CD4-positive, alpha-beta T cell (primary cell): ENCODE data around the gene SIX5. TPM values are rescaled to one million over a fixed set of nuclear protein-coding genes. Genes with fewer than 3 reads are reported as not detected.
"Not testable (repeated sequence)": the region's sequence is repeated elsewhere in the genome, so short reads cannot be mapped to it uniquely, and the experiment has no call there.

ENCODE experiments used
- ATAC-seq: fragments of 200-7000 bp; cut with Tn5 transposase; one replicate; pipeline ENCODE4 v1.10.0; 2022; ENCODE audit warnings: mild to moderate bottlenecking; ENCODE audit not compliant: poor library complexity
- CTCF ChIA-PET: fragments of 350-600 bp; sonication (Branson Sonifier 250); formaldehyde crosslinking; loops from one replicate; lab custom pipeline; 2021; ENCODE audit warnings: antibody characterized with exemption, inconsistent platforms; lab: Charles Lee
- POLR2A ChIA-PET: fragments of 350-600 bp; sonication (Branson Sonifier 250); formaldehyde crosslinking; loops from one replicate; lab custom pipeline; 2021; ENCODE audit warnings: antibody characterized with exemption, inconsistent platforms; lab: Charles Lee
- DNase-seq, 14 experiments: peaks; one replicate each; pipeline ENCODE4 v3.0.0-alpha.2; 2013 to 2020; ENCODE audit warnings: mixed read lengths in 2 of 14
- H3K27ac ChIP-seq, 2 donors: one replicate each; pipeline versions ENCODE4 v1.5.1 to v1.7.0; 2013; ENCODE audit warnings: low read length in 2 of 2, low read depth in 1 of 2, mild to moderate bottlenecking in 1 of 2
- H3K27me3 ChIP-seq, 2 experiments: 1 replicate in 1 of 2; 2 replicates in 1 of 2; pipeline versions ENCODE4 v1.6.1 to v1.7.0; 2013; ENCODE audit warnings: low read length in 2 of 2, control low read depth in 1 of 2, mild to moderate bottlenecking in 1 of 2, moderate library complexity in 1 of 2; ENCODE audit not compliant: insufficient read depth in 2 of 2, control insufficient read depth in 1 of 2
- H3K36me3 ChIP-seq: one replicate; pipeline ENCODE4 v1.6.1; 2013; ENCODE audit warnings: low read length, control low read depth; ENCODE audit not compliant: insufficient read depth
- H3K4me1 ChIP-seq: one replicate; pipeline ENCODE4 v1.6.1; 2013; ENCODE audit warnings: low read length, control low read depth; ENCODE audit not compliant: insufficient read depth
- H3K4me3 ChIP-seq: one replicate; pipeline ENCODE4 v1.5.1; 2013; ENCODE audit warnings: mild to moderate bottlenecking, low read length, moderate library complexity
- H3K9me3 ChIP-seq, 2 experiments: 1 replicate in 1 of 2; 2 replicates in 1 of 2; pipeline versions ENCODE4 v1.6.1 to v1.7.0; 2013; ENCODE audit warnings: low read length in 2 of 2, mild to moderate bottlenecking in 2 of 2, control low read depth in 1 of 2, moderate library complexity in 1 of 2; ENCODE audit not compliant: control insufficient read depth in 1 of 2, insufficient read depth in 1 of 2
- H3K27ac Mint-ChIP-seq: one replicate; pipeline ENCODE4 v1.8.0; 2020; ENCODE audit warnings: mixed read lengths
- H3K27me3 Mint-ChIP-seq: one replicate; pipeline ENCODE4 v1.8.0; 2021; ENCODE audit warnings: mixed read lengths
- H3K36me3 Mint-ChIP-seq: one replicate; pipeline ENCODE4 v1.8.0; 2021; ENCODE audit warnings: low read depth, mixed read lengths
- H3K4me1 Mint-ChIP-seq: one replicate; pipeline ENCODE4 v1.8.0; 2021; ENCODE audit warnings: low read depth, mixed read lengths
- H3K4me3 Mint-ChIP-seq: one replicate; pipeline ENCODE4 v1.8.0; 2020; ENCODE audit warnings: mild to moderate bottlenecking, mixed read lengths
- H3K9me3 Mint-ChIP-seq: one replicate; pipeline ENCODE4 v1.8.0; 2020; ENCODE audit warnings: mixed read lengths
- CTCF ChIP-seq: fragments of 200-600 bp; IDR thresholded peaks from one replicate; pipeline ENCODE4 v1.8.0; 2022; ENCODE audit warnings: antibody characterized with exemption, mild to moderate bottlenecking
- intact Hi-C, 2 experiments: fragments of 100-400 bp; cut with DNase I in 1 of 2; cut with micrococcal nuclease in 1 of 2; formaldehyde crosslinking; loops; one replicate each; pipeline versions ENCODE4 v1.15.1 to v1.9.0; 2023 to 2025; cut with DNase I, micrococcal nuclease
- total RNA-seq, 174 experiments: library from RNA in 2 of 174; stranded (reverse) in 2 of 174; gene quantifications; one replicate each; pipeline ENCODE4 v1.2.3 and lab custom pipeline; 2021 to 2026

The SIX5 gene
- total RNA-seq, 2 experiments from 2014 or later, result 0.58 to 0.59 TPM

DNA sequence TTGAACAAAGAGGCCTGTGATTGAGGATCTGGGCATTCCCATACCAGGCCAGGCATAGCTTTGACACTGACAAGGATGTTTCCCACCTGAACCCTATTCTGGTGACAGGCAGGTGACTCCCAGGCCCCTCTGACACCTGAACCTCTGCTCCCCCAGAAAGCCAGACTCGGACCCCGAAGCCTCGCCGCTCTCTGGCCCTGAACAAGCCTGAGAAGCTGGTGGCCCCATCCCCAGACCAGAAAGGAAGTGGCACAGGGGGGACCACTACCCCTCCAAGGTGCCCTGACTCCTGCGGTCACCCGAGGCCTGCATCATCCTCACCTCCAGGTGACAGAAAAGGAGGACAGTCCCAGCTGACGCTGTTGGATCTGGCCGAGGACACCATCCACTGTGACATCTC lies 14.7 kb downstream of the SIX5 start:
- no peak overlapping the region for H3K27ac Mint-ChIP-seq
- no peaks in the 10 kb centered on the region for H3K36me3 Mint-ChIP-seq
- Histone ChIP-seq H3K27me3 (no peaks in the 10 kb centered on the region), H3K9me3 (no peaks in the 10 kb centered on the region), H3K4me1 (no peaks in the 10 kb centered on the region), H3K36me3 (no peaks in the 10 kb centered on the region), H3K27ac (no peak overlapping the region), H3K4me3 (no peak overlapping the region)
- DNase-seq, result no peak
- intact Hi-C loops, result no loop called here
- ATAC-seq, result no peak
- no peak for TF ChIP-seq CTCF
- CTCF ChIA-PET, result interaction anchor here (0.7 kb wide), 1 partner anchor 262 kb away, joined by 3 read pairs; no protein-coding TSS in a partner anchor
- H3K4me3 Mint-ChIP-seq, result no peak overlapping the region
- no peaks in the 10 kb centered on the region for H3K27me3 Mint-ChIP-seq
- H3K9me3 Mint-ChIP-seq, result no peaks in the 10 kb centered on the region
- POLR2A ChIA-PET, result interaction anchor here (0.7 kb wide), 1 partner anchor 14 kb away, joined by 3 read pairs; no protein-coding TSS in a partner anchor
- no peaks in the 10 kb centered on the region for H3K4me1 Mint-ChIP-seq

DNA sequence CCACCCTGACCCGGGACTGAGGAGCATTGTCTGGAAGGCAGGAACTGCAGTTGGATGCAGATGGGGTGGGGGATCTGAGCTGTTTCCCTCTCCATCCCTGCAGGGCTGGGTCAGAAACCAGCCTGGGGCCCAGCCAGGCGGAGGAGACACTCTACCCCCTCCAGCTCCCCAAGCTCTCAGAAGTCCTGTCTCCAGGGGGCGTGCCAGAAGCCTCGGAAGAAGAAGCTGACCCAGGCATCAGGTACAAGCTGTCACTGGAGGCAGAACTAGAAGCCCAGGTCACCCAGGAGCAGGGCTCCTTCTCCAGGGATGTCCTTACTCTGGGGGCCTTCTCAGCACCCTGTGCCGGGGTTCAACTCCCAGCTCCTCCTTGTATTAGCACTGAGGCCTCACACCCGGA lies 15.5 kb downstream of the SIX5 start:
- Histone ChIP-seq H3K27ac (no peak overlapping the region), H3K4me1 (no peaks in the 10 kb centered on the region), H3K4me3 (no peak overlapping the region), H3K36me3 (no peaks in the 10 kb centered on the region), H3K9me3 (no peaks in the 10 kb centered on the region), H3K27me3 (no peaks in the 10 kb centered on the region)
- Mint-ChIP-seq H3K36me3 (no peaks in the 10 kb centered on the region), H3K4me3 (no peak overlapping the region), H3K9me3 (no peaks in the 10 kb centered on the region), H3K4me1 (no peaks in the 10 kb centered on the region), H3K27me3 (no peaks in the 10 kb centered on the region), H3K27ac (no peak overlapping the region)
- DNase-seq, result no peak
- TF ChIP-seq CTCF, result no peak
- CTCF ChIA-PET, result no interaction called here
- intact Hi-C loops, result no loop called here
- ATAC-seq, result no peak
- POLR2A ChIA-PET, result interaction anchor here (0.6 kb wide), 1 partner anchor 343 kb away, joined by 3 read pairs; no protein-coding TSS in a partner anchor

DNA sequence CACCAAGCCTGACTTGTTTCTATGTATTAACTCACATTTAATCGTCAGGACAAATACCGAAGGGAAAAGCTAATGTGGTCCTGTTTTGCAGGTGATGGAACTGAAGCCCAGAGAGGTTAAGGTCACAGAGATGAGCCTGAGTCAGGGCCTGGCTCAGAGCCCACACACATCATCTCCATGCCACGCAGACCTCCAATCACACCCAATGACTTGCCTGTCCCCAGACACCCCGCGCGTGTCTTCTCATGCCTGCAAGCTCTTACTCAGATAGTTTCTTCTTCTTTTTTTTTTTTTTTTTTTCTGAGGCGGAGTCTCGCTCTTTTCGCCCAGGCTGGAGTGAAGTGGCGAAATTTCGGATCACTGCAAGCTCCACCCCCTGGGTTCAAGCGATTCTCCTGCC lies 16.4 kb downstream of the SIX5 start:
- ChIA-PET CTCF (interaction anchor here (0.7 kb wide), 1 partner anchor 194 kb away, joined by 3 read pairs; no protein-coding TSS in a partner anchor), POLR2A (interaction anchor here (0.7 kb wide), 1 partner anchor 43 kb away, joined by 3 read pairs; no protein-coding TSS in a partner anchor)
- Mint-ChIP-seq H3K9me3 (no peaks in the 10 kb centered on the region), H3K4me3 (no peak overlapping the region), H3K36me3 (no peaks in the 10 kb centered on the region), H3K27ac (no peak overlapping the region), H3K4me1 (no peaks in the 10 kb centered on the region), H3K27me3 (peaks cover under 1% of the 10 kb centered on the region)
- intact Hi-C loops, result no loop called here
- no peaks in the 10 kb centered on the region for H3K27me3 ChIP-seq
- H3K4me3 ChIP-seq, result no peak overlapping the region
- no peak for ATAC-seq
- no peak overlapping the region for H3K27ac ChIP-seq
- H3K9me3 ChIP-seq, result no peaks in the 10 kb centered on the region
- no peak for TF ChIP-seq CTCF
- H3K36me3 ChIP-seq, result no peaks in the 10 kb centered on the region
- H3K4me1 ChIP-seq, result no peaks in the 10 kb centered on the region
- no peak for DNase-seq

- intact Hi-C loops, H3K4me1 ChIP-seq, POLR2A ChIA-PET, H3K27ac ChIP-seq, H3K9me3 Mint-ChIP-seq, H3K9me3 ChIP-seq, H3K27ac Mint-ChIP-seq, H3K4me3 Mint-ChIP-seq, H3K4me1 Mint-ChIP-seq, H3K4me3 ChIP-seq, H3K36me3 Mint-ChIP-seq, ATAC-seq, DNase-seq, H3K27me3 ChIP-seq, H3K36me3 ChIP-seq, H3K27me3 Mint-ChIP-seq: not testable (repeated sequence)
- CTCF ChIA-PET, result interaction anchor here (0.6 kb wide), 1 partner anchor 47 kb away, joined by 3 read pairs; no protein-coding TSS in a partner anchor
These were observed 17.6 kb downstream of the SIX5 start for GRCh38 chr19:45751483-45751882.
